NCI-H82 treated with DMSO at 0.1 percent for 48 hours (cell line): Measurements from ENCODE around the gene PPP4R4.
"Not testable (repeated sequence)": the region's sequence is repeated elsewhere in the genome, so short reads cannot be mapped to it uniquely, and the experiment has no call there.

Experiments used
- DNase-seq: peaks from one replicate; lab custom pipeline; 2025; ENCODE audit not compliant: unreplicated experiment; lab: John Stamatoyannopoulos, UW

PPP4R4 gene

GRCh38 chr14:94268582-94268981 is 94.5 kb downstream of the PPP4R4 start:
- not testable (repeated sequence) for DNase-seq

GRCh38 chr14:94269156-94269555 is 95.0 kb downstream of the PPP4R4 start:
- DNase-seq = no peak

- not testable (repeated sequence) for DNase-seq
Measured at GRCh38 chr14:94276898-94277561, 102.9 kb downstream of the PPP4R4 start.

GRCh38 chr14:94278731-94279130 is 104.6 kb downstream of the PPP4R4 start:
- no peak for DNase-seq

- DNase-seq = no peak
Measured at GRCh38 chr14:94282991-94283723, 109.0 kb downstream of the PPP4R4 start.

- no peak for DNase-seq
Measured at GRCh38 chr14:94284221-94284620, 110.1 kb downstream of the PPP4R4 start.

GRCh38 chr14:94285158-94285557 is 111.0 kb downstream of the PPP4R4 start:
- no peak for DNase-seq

GRCh38 chr14:94288610-94289465 is 114.7 kb downstream of the PPP4R4 start:
- no peak for DNase-seq

GRCh38 chr14:94290197-94290596 is 116.1 kb downstream of the PPP4R4 start:
- no peak for DNase-seq

GRCh38 chr14:94291159-94291905 is 117.2 kb downstream of the PPP4R4 start:
- DNase-seq = no peak

- no peak for DNase-seq
Measured at GRCh38 chr14:94291906-94292525, 117.9 kb downstream of the PPP4R4 start.

GRCh38 chr14:94292526-94292871 is 118.4 kb downstream of the PPP4R4 start:
- DNase-seq = no peak

- DNase-seq = no peak
Measured at GRCh38 chr14:94292872-94293577, 118.9 kb downstream of the PPP4R4 start, which contains the start of gene SERPINA10. Gene SERPINA10 (minus strand): TSS chr14:94293268. CDS start chr14:94290593, 2,675 bp downstream.

GRCh38 chr14:94293578-94293924 is 119.4 kb downstream of the PPP4R4 start:
- DNase-seq = no peak

GRCh38 chr14:94295360-94296180 is 121.4 kb downstream of the PPP4R4 start:
- DNase-seq = no peak

- not testable (repeated sequence) for DNase-seq
Measured at GRCh38 chr14:94296181-94296545, 122.0 kb downstream of the PPP4R4 start.

- DNase-seq = no peak
Measured at GRCh38 chr14:94298130-94298529, 124.0 kb downstream of the PPP4R4 start.

GRCh38 chr14:94303111-94303510 is 129.0 kb downstream of the PPP4R4 start:
- DNase-seq = no peak

GRCh38 chr14:94304243-94304642 is 130.1 kb downstream of the PPP4R4 start:
- DNase-seq = no peak
